GM18517 (cell line): Measurements from ENCODE around the gene ACTG1.
A peak's percentile ranks its signal among the peaks of the same experiment; 100 is the strongest.

Source experiments
- ATAC-seq: cut with Tn5 transposase; IDR thresholded peaks from one replicate; pipeline ENCODE4 v1.9.1; 2021; ENCODE audit warnings: mild to moderate bottlenecking, moderate library complexity; ENCODE audit not compliant: unreplicated experiment

Gene ACTG1

GRCh38 chr17:81518113-81518784 lies 5.7 kb upstream of the ACTG1 start:
- no peak for ATAC-seq

DNA sequence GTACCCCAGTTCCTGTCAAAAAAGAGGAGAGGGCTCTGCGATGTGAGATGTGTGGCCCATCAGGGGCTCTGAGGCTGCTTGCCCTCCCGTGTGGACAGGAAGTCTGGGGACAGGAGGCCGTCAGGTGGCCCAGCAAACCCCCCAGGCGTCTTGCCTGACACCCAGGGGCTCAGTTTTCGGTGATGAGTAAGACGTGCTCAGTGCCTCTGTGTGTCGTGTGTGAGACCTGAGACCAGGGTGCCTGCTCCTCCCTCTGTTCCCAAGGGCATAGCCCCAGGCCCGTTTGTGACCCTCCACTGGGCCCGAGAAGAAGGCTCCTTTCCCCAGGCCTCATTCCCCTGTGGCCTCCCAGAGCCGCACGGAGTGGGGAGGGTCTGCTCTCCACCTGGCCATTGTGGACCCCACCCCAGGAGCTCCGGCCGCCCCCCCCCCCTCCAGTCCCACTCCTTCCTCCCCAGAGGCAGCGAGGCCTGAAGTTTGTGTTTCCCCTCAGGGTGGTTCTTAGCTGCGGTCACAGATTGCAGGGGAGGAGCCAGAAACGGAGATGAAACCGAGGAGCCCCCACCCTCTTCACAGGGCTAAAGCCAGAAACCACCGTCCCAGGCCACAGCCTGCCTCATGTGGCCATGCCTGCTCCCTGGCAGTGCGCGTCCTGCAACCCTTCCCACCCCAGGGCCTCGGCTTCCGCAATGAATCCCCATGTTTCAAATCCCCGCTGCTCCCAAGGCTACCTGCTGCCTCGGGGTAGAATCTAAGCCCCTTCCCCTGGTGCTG lies 4.9 kb upstream of the ACTG1 start:
- ATAC-seq, result no peak

DNA sequence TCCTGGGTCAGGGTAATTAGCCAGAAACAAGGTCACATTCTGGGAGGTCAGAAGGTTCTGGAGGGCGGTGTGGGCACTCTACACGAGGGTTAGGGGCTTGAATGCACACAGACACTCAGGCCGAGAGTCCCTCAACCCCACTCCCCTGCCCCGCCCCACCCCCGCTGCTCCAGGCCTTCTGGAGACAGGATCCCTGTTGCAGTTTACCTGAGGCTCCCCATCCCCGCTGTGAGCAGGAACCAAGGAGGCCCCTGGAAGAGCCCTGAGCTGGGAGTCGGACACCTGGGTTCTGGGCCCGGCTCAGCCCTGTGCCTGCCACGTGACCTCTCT lies 4.4 kb upstream of the ACTG1 start:
- no peak for ATAC-seq

DNA sequence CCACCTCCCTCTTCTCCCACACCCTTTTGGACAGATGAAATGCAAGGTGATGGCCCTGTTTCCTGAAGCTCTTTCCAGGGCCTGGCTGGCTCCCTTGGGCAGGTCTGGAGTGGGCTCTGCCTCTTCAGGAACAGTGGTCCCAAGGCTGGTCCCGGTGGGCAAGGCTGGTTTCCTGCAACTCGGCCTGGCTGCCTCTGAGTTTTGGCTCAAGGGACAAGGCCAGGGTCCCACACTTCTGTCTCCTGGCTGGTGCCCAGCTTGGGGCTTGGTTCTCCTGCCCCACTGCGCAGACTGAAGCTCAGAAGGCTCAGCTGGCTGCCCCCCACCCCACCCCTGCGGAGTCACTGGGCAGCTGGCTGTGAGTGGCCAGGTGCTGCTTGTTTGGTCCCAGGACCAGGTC lies 3.8 kb upstream of the ACTG1 start:
- ATAC-seq, result no peak

DNA sequence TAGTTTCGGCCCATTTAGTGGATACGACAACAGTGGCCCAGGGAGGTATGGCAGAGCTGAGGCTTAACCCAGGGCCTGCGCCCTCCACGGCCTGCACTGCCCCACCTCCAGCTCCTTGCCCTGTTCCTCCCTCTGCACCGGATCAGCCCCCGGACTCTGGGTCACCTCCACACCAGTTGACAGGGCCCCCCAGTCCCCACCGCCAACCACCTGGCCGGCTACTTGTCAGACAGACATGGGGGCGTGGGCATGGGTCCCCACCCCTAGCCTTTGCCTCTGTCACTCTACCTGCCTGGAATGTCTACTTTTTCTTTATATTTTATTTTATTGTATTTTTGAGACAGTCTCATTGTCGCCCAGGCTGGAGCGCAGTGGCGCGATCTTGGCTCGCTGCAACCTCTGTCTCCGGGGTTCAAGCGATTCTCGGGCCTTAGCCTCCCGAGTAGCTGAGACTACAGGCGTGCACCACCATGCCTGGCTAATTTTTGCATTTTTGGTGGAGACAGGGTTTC lies 3.0 kb upstream of the ACTG1 start:
- ATAC-seq, result no peak

DNA sequence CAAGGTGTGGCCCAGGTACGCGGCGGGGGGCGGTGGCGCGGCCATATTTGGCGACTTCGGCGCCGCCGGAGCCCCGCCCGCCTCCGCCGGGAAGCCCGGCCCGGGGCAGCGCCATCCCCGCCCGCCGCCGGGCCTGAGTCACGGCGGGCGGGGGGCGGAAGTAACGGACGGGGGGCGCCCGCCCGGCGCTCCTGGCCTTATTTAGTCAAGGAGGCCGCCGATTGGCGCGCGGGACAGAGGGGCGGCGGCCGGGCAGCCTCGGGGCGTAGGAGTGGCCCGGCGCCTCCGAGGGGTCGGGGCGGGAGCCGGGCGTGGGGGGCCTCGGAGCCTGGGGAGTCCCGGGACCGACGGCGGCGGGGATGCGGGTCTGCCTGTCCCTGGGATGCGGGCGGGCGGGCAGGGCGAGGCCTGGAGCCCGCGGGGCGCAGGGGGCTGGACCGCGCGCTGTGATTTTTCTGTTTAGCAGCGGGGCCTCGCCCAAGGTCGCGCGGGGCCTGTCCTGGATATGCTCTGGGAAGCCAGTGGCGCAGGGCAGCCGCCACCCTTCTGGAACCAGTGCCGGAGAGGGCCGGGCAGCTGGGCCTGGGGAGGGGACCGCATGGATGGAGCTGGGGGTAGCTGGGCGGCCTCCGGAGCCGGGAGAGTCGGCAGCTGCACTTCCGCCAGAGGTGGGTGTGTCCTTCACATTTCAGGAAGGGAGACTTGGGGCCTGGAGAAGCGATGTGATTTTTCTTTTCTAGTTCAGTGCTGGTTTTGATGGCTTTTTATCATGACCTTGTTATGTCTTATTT lies 2.3 kb upstream of the ACTG1 start:
- ATAC-seq, result no peak

GRCh38 chr17:81514489-81514738 lies 1.8 kb upstream of the ACTG1 start:
- no peak for ATAC-seq

GRCh38 chr17:81513753-81514488 lies 1.3 kb upstream of the ACTG1 start:
- ATAC-seq, result no peak

DNA sequence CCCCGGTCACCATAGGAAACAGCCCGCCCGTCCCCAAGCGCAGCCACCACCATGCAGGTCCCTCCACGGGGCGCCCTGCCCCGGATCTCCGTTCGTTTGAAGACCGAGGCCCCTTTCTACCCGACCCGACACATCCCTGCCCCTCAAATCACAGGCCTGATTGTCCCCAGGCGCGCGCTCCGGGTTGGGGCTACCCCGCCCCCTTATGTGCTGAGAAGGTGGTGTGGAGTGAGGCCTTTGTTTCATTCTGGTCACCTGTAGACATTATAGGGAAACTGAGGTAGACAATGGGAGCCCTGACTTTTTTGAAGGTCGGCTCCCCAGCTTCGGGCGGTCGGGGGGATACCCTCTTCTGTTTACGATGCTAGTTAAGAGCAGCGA lies 763 bp upstream of the ACTG1 start:
- no peak for ATAC-seq

DNA sequence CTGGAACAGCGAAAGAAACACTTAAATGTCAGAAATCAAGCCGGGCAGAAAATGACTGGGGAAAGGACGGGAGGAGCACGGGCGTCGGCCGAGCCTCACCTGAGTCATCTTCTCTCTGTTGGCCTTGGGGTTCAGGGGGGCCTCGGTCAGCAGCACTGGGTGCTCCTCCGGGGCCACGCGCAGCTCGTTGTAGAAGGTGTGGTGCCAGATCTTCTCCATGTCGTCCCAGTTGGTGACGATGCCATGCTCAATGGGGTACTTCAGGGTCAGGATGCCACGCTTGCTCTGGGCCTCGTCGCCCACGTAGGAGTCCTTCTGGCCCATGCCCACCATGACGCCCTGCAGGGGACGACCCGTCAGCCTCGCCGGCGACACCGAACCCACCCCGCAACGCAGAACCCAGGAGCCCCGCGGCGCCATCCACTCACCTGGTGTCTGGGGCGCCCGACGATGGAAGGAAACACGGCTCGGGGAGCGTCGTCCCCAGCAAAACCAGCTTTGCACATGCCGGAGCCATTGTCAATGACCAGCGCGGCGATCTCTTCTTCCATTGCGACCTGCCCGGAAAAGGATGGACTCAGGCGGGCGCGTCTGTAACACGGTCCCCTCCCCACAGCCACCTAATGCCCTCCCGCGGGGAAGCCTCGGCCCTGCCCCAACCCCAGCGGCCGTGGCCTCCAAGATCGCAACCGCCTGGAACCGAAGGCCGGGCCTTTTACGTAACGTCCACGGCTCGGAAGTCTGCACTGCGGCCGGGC lies 616 bp downstream of the ACTG1 start:
- ATAC-seq, result peak; percentile 1

DNA sequence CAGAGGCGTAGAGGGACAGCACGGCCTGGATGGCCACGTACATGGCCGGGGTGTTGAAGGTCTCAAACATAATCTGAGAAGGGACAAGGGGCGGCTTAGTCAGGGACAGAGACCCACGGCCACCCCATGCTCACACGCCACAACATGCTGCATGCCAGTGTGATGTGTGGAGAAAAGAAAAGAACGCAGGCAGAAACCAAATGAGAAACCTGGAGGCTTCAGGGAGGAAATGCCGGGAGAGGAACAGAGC lies 1.1 kb downstream of the ACTG1 start:
- no peak for ATAC-seq

- ATAC-seq, result no peak
Measured at GRCh38 chr17:81510785-81511553, 1.6 kb downstream of the ACTG1 start.

DNA sequence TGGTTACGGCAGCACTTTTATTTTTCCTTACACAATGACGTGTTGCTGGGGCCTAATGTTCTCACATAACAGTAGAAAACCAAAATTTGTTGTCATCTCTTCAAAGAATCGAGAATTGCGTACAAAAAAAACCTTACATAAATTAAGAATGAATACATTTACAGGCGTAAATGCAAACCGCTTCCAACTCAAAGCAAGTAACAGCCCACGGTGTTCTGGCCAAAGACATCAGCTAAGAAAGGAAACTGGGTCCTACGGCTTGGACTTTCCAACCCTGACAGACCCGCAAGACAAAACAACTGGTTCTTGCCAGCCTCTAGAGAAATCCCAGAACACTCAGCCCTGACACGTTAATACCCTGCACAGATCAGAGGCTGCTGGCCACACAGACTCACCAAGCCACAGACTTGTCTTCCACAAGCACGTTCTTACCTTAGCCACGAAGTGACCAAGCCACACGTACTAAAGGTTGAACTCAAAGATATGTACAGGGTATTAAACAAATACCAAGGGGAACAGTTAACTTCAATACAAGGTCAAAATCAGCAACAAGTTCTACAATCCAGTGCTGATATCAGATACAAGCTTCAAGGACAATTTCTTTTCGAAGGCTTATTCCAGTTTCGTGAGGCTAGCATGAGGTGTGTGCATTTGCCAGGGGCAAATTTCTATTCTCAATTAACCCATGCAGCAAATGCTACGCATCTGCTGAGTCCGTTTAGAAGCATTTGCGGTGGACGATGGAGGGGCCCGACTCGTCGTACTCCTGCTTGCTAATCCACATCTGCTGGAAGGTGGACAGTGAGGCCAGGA lies 2.4 kb downstream of the ACTG1 start:
- ATAC-seq, result no peak

DNA sequence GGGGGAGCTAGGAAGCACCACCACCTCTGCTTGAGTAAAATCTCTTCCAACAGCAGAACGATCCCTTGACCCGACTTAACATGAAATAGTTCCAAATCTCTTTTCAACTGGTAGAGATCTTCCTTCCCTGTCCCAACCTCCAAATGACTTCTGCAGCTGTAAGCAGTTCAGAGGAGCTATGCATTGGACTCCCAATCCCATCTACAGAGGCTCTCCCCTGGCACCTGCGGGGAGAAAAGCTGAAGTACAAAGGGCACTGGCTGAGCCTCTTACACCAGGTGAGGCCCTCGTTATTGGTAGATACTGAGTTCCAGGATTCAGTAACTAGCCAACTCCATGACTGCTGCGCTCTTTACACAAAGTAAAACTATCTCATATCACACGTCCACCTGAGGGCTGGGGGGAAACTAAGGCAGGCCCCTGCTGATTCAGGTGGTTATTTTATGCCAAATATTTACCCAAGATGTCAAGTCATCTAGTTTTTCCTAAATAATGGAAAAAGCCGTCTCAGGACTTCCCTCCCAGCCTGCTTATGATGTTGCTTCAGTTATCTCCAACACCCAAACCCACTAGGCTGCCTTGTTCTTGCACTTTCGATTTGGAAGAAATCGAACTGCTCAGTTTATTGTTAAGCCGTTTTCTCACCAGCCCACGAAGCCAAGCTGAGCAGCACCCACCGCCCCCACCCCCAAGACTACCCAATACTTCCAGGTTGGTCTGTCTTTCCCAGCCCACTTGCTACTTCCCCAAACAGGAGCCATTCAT lies 3.2 kb downstream of the ACTG1 start:
- no peak for ATAC-seq

DNA sequence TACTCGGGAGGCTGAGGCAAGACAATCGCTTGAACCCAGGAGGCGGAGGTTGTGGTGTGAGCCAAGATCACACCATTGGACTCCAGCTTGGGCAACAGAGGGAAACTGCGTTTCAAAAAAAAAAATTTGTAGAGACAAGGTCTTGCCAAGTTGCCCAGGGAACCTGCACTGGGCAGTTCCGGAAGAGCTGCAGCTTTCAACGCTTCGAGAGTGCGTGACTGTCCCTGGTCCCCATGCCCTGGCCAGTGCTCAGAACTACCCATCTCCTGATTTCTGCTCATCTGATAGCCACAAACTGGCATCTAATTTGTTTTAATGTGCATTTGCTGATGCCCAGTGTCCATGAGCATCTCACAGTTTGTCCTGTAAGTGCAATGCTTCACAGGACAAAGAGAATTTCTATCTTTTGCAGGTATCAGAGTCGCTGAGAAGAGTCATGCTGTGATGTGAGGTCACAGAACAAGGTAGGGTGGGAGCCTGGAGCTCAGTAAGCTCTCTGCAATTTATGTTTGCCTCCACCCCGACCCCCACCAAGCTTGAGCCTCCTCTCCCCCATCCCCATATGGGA lies 3.9 kb downstream of the ACTG1 start:
- ATAC-seq, result no peak

DNA sequence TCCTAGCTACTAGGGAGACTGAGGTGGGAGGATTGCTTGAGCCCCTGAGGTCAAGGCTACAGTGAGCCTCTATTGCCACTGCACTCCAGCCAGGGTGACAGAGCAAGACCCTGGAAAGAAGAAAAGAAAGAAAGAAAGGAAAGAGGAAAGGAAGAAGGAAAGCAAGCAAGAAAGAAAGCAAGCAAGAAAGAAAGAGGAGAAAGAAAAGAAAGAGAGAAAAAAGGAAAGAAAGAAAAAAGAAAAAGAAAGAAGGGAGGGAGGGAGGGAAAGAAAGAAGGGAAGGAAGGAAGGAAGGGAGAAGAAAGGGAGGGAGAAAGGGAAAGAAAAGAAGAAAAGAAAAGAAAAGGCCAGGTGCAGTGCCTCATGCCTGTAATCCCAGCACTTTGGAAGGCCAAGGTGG lies 9.0 kb downstream of the ACTG1 start:
- no peak for ATAC-seq

DNA sequence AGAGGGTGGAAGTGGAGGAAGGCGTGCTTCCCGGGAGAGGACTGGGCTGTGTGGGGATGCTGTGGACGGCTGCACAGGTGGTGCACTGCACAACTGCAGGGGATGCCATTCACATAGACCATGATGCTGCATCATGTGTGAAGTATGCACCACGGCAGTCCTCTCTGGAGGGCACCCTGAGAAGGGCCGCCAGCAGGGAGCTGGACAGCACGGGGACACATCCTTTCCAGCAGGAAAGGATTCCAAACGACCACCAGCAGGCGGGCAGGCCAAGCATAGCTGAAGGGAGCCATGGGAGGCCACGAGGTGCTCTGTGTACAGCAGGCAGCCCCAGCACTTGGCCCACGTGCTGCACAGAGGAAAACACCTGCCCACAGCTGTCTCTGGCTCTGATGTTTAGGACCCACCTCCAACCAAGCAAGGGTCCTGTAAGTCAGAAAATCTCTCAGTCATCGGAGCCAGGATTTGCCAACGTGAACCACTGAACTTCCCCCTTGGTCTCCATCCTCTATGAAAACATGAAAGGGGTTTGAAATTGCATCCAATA lies 10.1 kb downstream of the ACTG1 start:
- no peak for ATAC-seq

DNA sequence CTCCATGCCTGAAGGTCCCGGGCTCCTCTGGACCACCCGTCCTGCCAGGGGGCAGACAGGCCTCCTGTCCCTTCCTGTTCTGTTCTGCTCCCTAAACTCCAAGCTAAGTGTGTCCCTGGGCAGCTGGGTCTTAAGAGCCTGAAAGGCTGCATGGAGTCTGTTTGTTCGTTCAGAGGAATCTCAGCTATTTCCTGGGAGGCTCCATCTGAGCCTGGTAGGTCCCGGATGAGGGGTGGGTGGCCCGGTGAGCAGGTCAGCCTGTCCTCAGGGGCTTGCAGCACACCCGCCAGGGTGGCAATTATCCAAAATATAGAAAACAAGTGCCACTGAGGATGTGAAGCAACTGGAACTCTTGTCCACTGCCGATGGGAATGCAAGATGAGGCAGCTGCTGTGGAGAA lies 12.6 kb downstream of the ACTG1 start:
- ATAC-seq, result no peak
